Effector memory CD4-positive, alpha-beta T cell (primary cell): ENCODE results near the gene FHL2.

Source experiments
- DNase-seq, 3 donors: peaks; one replicate each; pipeline ENCODE4 v3.0.0-alpha.2; 2020
- H3K27ac ChIP-seq: 2 replicates; pipeline ENCODE4 v1.7.0; 2013; ENCODE audit warnings: mild to moderate bottlenecking, low read length, moderate library complexity; ENCODE audit not compliant: insufficient read depth, poor library complexity, severe bottlenecking
- H3K27me3 ChIP-seq: replicated peaks from 2 replicates; pipeline ENCODE4 v1.7.0; 2013; ENCODE audit warnings: mild to moderate bottlenecking, low read length; ENCODE audit not compliant: insufficient read depth, control insufficient read depth, poor library complexity, severe bottlenecking
- H3K36me3 ChIP-seq: 2 replicates; pipeline ENCODE4 v1.7.0; 2013; ENCODE audit warnings: mild to moderate bottlenecking, low read length, moderate library complexity; ENCODE audit not compliant: control insufficient read depth, insufficient read depth
- H3K4me1 ChIP-seq: 2 replicates; pipeline ENCODE4 v1.7.0; 2013; ENCODE audit warnings: low read length, mild to moderate bottlenecking; ENCODE audit not compliant: control insufficient read depth, insufficient read depth, poor library complexity, severe bottlenecking
- H3K4me3 ChIP-seq: 2 replicates; pipeline ENCODE4 v1.7.0; 2013; ENCODE audit warnings: low read length, low read depth, mild to moderate bottlenecking; ENCODE audit not compliant: insufficient read depth, poor library complexity, severe bottlenecking
- H3K9me3 ChIP-seq: 2 replicates; pipeline ENCODE4 v1.7.0; 2013; ENCODE audit warnings: mild to moderate bottlenecking, low read length, moderate library complexity; ENCODE audit not compliant: control insufficient read depth

FHL2 gene

DNA sequence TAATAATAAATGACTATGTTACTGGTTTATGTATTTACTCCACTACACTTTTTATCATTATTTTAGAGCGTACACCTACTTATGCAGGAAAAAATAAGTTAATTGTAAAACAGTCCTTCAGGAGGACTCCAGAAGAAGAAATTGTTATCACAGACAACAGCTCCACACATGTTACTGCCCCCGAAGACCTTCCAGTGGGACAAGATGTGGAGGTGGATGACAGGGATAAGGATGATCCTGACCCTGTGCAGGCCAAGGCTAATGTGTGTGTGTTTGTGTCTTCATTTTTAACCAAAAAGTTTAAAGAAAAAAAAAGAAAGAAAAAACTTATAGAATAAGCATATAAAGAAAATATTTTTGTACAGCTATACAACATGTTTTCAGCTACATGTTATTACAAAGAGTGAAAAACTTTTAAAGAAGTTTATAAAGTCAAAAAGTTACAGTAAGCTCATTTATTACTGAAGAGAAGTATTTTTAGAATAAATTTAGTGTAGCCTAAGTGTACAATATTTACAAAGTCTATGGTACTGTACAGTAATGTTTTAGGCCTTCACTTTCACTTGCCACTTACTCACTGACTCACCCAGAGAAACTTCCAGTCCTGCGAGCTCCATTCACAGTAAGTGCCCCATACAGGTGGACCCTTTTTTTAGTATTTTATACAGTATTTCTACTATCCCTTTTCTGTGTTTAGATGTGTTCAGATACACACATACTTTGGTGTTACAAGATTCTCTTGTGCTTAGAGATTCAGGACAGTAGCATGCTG is 76.8 kb downstream of the FHL2 start:
- no peak overlapping the region for H3K4me3 ChIP-seq
- H3K9me3 ChIP-seq = no peaks in the 10 kb centered on the region
- no peak overlapping the region for H3K27ac ChIP-seq
- no peak for DNase-seq
- no peaks in the 10 kb centered on the region for H3K36me3 ChIP-seq
- no peaks in the 10 kb centered on the region for H3K4me1 ChIP-seq
- H3K27me3 ChIP-seq = no peaks in the 10 kb centered on the region

DNA sequence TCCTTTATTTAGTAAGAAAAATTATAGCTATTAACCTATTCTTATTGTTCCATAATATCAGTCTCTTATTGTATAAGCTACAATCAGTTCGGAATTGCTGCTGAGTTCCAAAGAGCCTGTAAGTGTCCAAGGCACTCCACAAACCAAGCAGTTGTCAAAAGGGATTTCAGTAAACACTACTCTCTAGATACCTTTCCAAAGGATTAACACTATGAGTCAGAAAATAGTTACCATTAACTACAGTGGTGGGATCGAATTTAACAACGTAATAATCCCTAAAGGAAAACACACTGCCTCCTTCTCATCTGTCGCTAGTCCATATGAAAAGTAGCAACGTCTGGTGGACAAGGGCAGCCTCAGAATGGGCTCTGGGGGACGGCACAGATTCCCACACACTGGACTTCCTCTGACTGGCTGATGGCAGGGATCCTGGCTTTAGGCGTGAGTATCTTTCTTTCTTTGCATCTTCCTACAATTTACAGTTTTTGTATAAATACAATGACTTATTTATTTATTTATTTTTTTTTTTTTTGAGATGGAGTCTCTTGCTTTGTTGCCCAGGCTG is 78.1 kb downstream of the FHL2 start:
- H3K4me1 ChIP-seq = no peaks in the 10 kb centered on the region
- H3K27ac ChIP-seq = no peak overlapping the region
- H3K36me3 ChIP-seq = no peaks in the 10 kb centered on the region
- H3K9me3 ChIP-seq = no peaks in the 10 kb centered on the region
- no peak for DNase-seq
- no peaks in the 10 kb centered on the region for H3K27me3 ChIP-seq
- H3K4me3 ChIP-seq = no peak overlapping the region

DNA sequence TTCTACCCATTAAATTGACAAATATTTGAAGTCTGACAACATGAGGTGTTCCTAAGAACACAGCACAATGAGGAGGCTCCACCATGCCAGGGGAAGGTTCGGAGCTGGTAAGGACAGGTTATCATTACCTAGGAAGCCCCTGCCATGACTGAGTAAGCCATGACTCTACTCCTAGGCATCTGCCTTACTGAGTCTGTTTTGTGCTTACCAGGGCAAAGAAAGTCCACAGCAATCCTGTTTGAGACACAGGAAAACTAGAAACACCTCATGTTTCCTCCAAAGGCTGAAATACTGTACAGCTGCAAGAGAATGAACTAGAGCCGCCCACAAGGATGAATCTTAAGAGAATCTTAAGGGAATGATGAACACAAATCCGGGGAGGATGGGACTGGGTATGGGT is 80.9 kb downstream of the FHL2 start:
- Histone ChIP-seq H3K27ac (no peak overlapping the region), H3K36me3 (no peaks in the 10 kb centered on the region), H3K27me3 (no peaks in the 10 kb centered on the region), H3K9me3 (no peaks in the 10 kb centered on the region), H3K4me1 (no peaks in the 10 kb centered on the region), H3K4me3 (no peak overlapping the region)
- no peak for DNase-seq

DNA sequence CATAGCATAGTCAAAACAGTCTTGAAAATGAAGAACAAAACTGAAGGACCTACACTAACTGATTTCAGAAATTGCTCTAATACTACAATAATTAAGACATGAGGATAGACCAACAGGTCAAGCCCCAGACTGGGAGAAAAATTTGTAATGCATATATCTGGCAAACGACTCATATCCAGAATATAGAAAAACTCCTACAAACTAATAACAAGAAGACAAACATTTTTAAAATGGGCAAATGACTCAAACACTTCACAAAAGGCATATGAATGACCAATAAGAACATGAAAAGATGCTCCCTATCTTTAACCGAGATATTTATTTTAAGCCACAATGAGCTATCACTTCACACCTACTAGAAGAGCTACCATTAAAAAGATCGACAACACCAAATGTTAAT is 83.5 kb downstream of the FHL2 start:
- H3K4me1 ChIP-seq = no peaks in the 10 kb centered on the region
- no peaks in the 10 kb centered on the region for H3K27me3 ChIP-seq
- no peaks in the 10 kb centered on the region for H3K9me3 ChIP-seq
- no peak overlapping the region for H3K4me3 ChIP-seq
- no peaks in the 10 kb centered on the region for H3K36me3 ChIP-seq
- no peak for DNase-seq
- no peak overlapping the region for H3K27ac ChIP-seq

DNA sequence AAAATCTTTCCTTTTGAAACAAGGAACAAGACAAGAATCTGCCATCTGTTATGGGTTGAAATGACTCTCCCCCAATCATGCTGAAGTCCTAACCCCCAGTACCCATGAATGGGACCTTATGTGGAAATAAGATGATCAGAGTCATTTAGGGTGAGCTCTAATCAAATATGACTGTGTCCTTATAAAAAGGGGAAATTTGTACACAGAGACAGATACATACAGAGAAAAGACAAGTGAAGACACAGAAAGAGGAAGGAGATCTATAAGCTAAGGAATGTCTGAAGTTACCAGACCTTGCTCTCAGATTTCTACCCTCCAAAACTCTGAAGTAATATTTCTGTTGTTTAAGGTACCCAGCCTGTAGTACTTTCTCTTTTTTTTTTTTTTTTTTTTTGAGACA is 85.0 kb downstream of the FHL2 start:
- Histone ChIP-seq H3K36me3 (no peaks in the 10 kb centered on the region), H3K4me3 (no peak overlapping the region), H3K4me1 (no peaks in the 10 kb centered on the region), H3K27ac (no peak overlapping the region), H3K27me3 (no peaks in the 10 kb centered on the region), H3K9me3 (no peaks in the 10 kb centered on the region)
- DNase-seq = no peak
